ENCODE results near the gene HIGD1B.

HIGD1B gene

GRCh38 chr17:44850612-44851011 is 2.9 kb downstream of the HIGD1B start:
- TF ChIP-seq, protein P1, sequence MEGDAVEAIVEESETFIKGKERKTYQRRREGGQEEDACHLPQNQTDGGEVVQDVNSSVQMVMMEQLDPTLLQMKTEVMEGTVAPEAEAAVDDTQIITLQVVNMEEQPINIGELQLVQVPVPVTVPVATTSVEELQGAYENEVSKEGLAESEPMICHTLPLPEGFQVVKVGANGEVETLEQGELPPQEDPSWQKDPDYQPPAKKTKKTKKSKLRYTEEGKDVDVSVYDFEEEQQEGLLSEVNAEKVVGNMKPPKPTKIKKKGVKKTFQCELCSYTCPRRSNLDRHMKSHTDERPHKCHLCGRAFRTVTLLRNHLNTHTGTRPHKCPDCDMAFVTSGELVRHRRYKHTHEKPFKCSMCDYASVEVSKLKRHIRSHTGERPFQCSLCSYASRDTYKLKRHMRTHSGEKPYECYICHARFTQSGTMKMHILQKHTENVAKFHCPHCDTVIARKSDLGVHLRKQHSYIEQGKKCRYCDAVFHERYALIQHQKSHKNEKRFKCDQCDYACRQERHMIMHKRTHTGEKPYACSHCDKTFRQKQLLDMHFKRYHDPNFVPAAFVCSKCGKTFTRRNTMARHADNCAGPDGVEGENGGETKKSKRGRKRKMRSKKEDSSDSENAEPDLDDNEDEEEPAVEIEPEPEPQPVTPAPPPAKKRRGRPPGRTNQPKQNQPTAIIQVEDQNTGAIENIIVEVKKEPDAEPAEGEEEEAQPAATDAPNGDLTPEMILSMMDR (IDR thresholded peaks at IDR 0.05; ENCODE audit: low read depth, low read length) = no peak
- TF ChIP-seq EZH2phosphoT487 (IDR thresholded peaks at IDR 0.05; ENCODE audit: low read depth) = no peak
- H2AFZ ChIP-seq (ENCODE audit: low read depth, low read length) = no peak overlapping the region
- no peak overlapping the region for H3K4me2 ChIP-seq (ENCODE audit: low read length)
- H4K20me1 ChIP-seq (ENCODE audit: insufficient read depth, low read length) = no peaks in the 10 kb centered on the region
- peaks cover 41% of the 10 kb centered on the region for H3K36me3 ChIP-seq (replicated peaks; ENCODE audit: low read depth, low read length)
- H3K4me3 ChIP-seq (ENCODE audit: low read length) = no peak overlapping the region
- H3K9me3 ChIP-seq (ENCODE audit: insufficient read depth, low read length) = no peaks in the 10 kb centered on the region
- no peaks in the 10 kb centered on the region for H3K27me3 ChIP-seq (ENCODE audit: low read depth, low read length)
- no peak overlapping the region for H3K27ac ChIP-seq (ENCODE audit: low read length)
- no peaks in the 10 kb centered on the region for H3K79me2 ChIP-seq (ENCODE audit: low read length)
- no peaks in the 10 kb centered on the region for H3K4me1 ChIP-seq (ENCODE audit: low read length)
- H3K9ac ChIP-seq (ENCODE audit: low read length) = no peak overlapping the region

DNA sequence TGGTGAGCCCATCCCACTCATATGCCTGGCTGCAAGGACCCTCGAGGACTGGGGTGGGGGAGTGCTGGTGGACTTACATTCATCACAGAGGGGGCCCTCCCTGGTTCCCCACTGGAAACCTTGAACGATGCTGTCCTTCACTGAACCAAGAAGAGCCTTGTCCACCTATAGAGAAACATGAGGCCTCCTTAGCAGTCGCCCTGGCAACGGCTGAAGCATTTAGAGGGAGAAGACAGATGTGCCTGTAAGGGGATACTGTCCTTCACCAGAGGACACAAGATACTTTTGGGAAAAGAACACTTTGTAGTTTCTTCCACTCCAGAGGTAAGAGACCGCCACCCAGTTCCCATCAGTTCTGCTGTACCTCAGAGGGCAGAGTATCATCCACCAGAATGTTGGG is 6.5 kb downstream of the HIGD1B start:
- no peaks in the 10 kb centered on the region for H3K79me2 ChIP-seq (ENCODE audit: low read length)
- no peak overlapping the region for H3K4me3 ChIP-seq (ENCODE audit: low read length)
- H3K9me3 ChIP-seq (ENCODE audit: insufficient read depth, low read length) = no peaks in the 10 kb centered on the region
- H3K36me3 ChIP-seq (replicated peaks; ENCODE audit: low read depth, low read length) = peaks cover 54% of the 10 kb centered on the region
- no peaks in the 10 kb centered on the region for H3K27me3 ChIP-seq (ENCODE audit: low read depth, low read length)
- TF ChIP-seq, protein P1 (IDR thresholded peaks at IDR 0.05; ENCODE audit: low read depth, low read length) = no peak
- TF ChIP-seq EZH2phosphoT487 (IDR thresholded peaks at IDR 0.05; ENCODE audit: low read depth) = no peak
- H4K20me1 ChIP-seq (ENCODE audit: insufficient read depth, low read length) = no peaks in the 10 kb centered on the region
- H2AFZ ChIP-seq (ENCODE audit: low read depth, low read length) = no peak overlapping the region
- no peak overlapping the region for H3K9ac ChIP-seq (ENCODE audit: low read length)
- H3K4me1 ChIP-seq (ENCODE audit: low read length) = no peaks in the 10 kb centered on the region
- H3K4me2 ChIP-seq (ENCODE audit: low read length) = no peak overlapping the region
- no peak overlapping the region for H3K27ac ChIP-seq (ENCODE audit: low read length)

GRCh38 chr17:44859701-44860100 is 12.0 kb downstream of the HIGD1B start:
- Histone ChIP-seq H3K27ac (ENCODE audit: low read length) (no peak overlapping the region), H4K20me1 (ENCODE audit: insufficient read depth, low read length) (no peaks in the 10 kb centered on the region), H3K9ac (ENCODE audit: low read length) (no peak overlapping the region), H3K9me3 (ENCODE audit: insufficient read depth, low read length) (no peaks in the 10 kb centered on the region), H3K4me3 (ENCODE audit: low read length) (no peak overlapping the region), H3K36me3 (replicated peaks; ENCODE audit: low read depth, low read length) (peaks cover 60% of the 10 kb centered on the region), H2AFZ (ENCODE audit: low read depth, low read length) (no peak overlapping the region), H3K4me1 (ENCODE audit: low read length) (no peaks in the 10 kb centered on the region), H3K79me2 (ENCODE audit: low read length) (no peaks in the 10 kb centered on the region), H3K4me2 (ENCODE audit: low read length) (no peak overlapping the region), H3K27me3 (ENCODE audit: low read depth, low read length) (no peaks in the 10 kb centered on the region)
- TF ChIP-seq EZH2phosphoT487 (IDR thresholded peaks at IDR 0.05; ENCODE audit: low read depth) = no peak
- TF ChIP-seq, protein P1 (IDR thresholded peaks at IDR 0.05; ENCODE audit: low read depth, low read length) = no peak

GRCh38 chr17:44862278-44862914 is 14.7 kb downstream of the HIGD1B start:
- no peak overlapping the region for H2AFZ ChIP-seq (ENCODE audit: low read depth, low read length)
- H3K79me2 ChIP-seq (ENCODE audit: low read length) = no peaks in the 10 kb centered on the region
- peaks cover 52% of the 10 kb centered on the region for H3K36me3 ChIP-seq (replicated peaks; ENCODE audit: low read depth, low read length)
- no peak overlapping the region for H3K4me3 ChIP-seq (ENCODE audit: low read length)
- no peaks in the 10 kb centered on the region for H4K20me1 ChIP-seq (ENCODE audit: insufficient read depth, low read length)
- no peaks in the 10 kb centered on the region for H3K4me1 ChIP-seq (ENCODE audit: low read length)
- H3K9ac ChIP-seq (ENCODE audit: low read length) = no peak overlapping the region
- H3K4me2 ChIP-seq (ENCODE audit: low read length) = no peak overlapping the region
- H3K9me3 ChIP-seq (ENCODE audit: insufficient read depth, low read length) = no peaks in the 10 kb centered on the region
- TF ChIP-seq, protein P1 (IDR thresholded peaks at IDR 0.05; ENCODE audit: low read depth, low read length) = no peak
- TF ChIP-seq EZH2phosphoT487 (IDR thresholded peaks at IDR 0.05; ENCODE audit: low read depth) = no peak
- no peak overlapping the region for H3K27ac ChIP-seq (ENCODE audit: low read length)
- H3K27me3 ChIP-seq (ENCODE audit: low read depth, low read length) = no peaks in the 10 kb centered on the region
